HG03025 (cell line): ENCODE data around the gene RASAL2.
A peak's percentile ranks its signal among the peaks of the same experiment; 100 is the strongest.
"Not testable (repeated sequence)": the region's sequence is repeated elsewhere in the genome, so short reads cannot be mapped to it uniquely, and the experiment has no call there.

Experiments used
- ATAC-seq: cut with Tn5 transposase; IDR thresholded peaks from one replicate; pipeline ENCODE4 v1.9.1; 2021; ENCODE audit warnings: mild to moderate bottlenecking, moderate library complexity; ENCODE audit not compliant: unreplicated experiment, low FRiP score

The RASAL2 gene

GRCh38 chr1:178066908-178067614 is 26.8 kb upstream of the RASAL2 start:
- peak; percentile 100 for ATAC-seq

DNA sequence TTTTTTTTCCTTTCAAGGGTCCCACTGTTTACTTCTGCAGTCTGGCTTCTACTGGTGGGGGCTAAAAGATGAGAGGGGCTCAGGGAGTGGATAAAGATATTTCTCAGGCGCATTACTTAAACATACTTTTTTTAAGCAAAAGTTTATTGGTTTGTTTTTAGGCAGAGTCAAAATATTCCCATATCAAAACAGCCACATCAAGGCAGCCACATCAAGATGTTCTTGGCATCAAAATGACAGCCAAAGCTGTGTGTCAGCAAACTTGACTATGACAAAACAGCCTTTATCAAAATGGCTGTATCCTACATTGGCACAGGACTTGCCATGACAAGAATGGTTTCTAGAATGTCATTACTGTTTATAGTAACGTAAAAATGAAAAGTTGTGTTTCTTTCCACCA is 22.1 kb upstream of the RASAL2 start:
- no peak for ATAC-seq

DNA sequence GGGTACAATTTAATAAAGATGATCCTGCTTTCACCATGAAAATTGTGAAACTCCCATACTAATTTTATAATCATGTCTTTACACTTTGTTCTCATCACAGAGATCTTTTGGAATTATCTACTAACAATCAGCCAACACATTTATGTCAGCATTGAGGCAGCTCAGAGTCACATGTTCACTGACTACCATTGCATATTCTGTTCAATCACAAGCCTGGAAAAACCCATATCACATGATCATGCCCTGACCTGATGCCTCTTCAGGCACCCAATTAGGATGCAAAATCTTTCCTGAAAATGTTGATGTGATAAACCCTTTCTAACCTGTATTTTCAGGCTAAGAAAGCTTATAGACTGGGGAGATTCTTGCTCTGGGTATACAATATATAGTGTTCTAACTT is 21.6 kb upstream of the RASAL2 start:
- no peak for ATAC-seq

DNA sequence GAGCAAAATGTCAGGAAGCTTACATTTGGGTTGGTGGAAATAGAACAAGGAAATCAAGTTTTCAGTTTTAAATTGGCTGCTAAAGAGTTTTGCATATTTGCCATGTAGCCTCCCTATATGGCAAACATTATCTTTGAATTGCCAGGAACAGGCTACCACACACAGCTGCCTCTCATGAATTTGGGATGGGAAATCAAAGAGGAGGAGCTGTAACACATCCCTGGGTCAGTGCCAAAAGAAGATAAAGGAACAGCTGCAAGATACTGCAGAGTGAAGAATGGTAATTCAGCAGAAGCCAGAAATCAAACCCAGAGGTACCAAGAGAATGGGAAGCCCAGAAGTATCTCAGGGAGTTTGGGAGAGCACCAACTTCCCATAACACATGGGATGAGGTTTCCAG is 18.6 kb upstream of the RASAL2 start:
- ATAC-seq = no peak

DNA sequence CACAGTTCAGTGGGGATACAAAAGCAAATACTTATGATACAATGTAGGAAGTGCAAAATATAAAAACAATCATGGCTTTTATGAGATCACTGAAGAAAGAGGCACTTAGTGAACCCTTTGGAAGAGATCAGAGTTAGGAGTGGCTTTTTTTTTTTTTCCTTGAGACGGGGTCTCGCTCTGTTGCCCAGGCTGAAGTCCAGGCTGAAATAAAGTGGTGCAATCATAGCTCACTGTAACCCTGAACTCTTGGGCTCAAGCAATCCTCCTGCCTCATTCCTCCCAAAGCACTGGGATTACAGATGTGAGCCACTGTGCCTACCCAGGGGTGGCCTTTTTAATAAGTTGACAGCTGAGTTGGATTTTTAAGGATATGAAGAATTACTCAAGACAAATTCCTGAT is 17.3 kb upstream of the RASAL2 start:
- no peak for ATAC-seq

- no peak for ATAC-seq
These were observed 16.0 kb upstream of the RASAL2 start for GRCh38 chr1:178077917-178078316.

GRCh38 chr1:178086294-178086693 is 7.6 kb upstream of the RASAL2 start:
- no peak for ATAC-seq

- no peak for ATAC-seq
These were observed 7.1 kb upstream of the RASAL2 start for GRCh38 chr1:178086766-178087165.

DNA sequence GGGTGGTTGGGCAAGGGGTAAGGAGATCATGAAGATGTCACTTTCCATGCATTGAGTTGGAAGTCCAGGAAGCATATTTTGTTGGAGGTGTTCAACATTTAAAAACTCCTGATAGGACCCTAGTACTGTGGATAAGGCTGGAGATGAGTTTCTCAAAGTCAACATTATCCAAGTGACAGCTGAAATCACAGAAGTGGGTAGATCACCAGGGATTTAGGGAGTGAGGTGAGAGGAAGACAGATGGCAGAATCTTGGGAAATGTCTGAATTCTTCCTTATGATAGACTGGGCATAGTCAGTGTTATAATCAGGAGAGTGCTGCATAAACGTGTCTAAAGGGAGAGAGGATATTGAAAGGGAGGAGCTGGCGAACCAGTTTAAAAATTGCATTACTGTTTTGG is 5.3 kb upstream of the RASAL2 start:
- no peak for ATAC-seq

GRCh38 chr1:178091454-178091853 is 2.5 kb upstream of the RASAL2 start:
- ATAC-seq = not testable (repeated sequence)

GRCh38 chr1:178091986-178092745 is 1.7 kb upstream of the RASAL2 start:
- no peak for ATAC-seq

GRCh38 chr1:178092878-178093493 is 918 bp upstream of the RASAL2 start:
- no peak for ATAC-seq

GRCh38 chr1:178093494-178093950 is 382 bp upstream of the RASAL2 start:
- ATAC-seq = peak; percentile 91

GRCh38 chr1:178094739-178095645 is 1.1 kb downstream of the RASAL2 start:
- no peak for ATAC-seq

- ATAC-seq = no peak
These were observed 2.5 kb downstream of the RASAL2 start for GRCh38 chr1:178096421-178096820.

DNA sequence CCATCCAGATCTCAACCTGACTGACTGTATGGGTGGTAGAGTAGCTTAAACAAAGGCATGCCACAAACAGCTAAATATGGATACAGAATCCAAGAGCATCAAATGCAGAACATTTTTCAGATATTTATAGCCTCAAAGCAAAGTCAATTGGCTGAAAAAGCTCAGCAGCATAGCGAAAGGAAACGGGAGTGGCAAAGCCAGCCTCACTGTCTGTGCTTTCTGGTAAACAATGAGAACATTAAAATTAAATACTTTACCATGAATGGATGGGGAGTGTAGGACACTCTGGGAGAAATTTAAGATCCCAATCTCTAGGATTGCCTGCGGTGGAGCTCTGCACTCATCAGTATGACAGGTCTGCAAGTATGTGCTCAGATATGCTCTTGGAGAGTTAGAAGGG is 4.4 kb downstream of the RASAL2 start:
- ATAC-seq = no peak

DNA sequence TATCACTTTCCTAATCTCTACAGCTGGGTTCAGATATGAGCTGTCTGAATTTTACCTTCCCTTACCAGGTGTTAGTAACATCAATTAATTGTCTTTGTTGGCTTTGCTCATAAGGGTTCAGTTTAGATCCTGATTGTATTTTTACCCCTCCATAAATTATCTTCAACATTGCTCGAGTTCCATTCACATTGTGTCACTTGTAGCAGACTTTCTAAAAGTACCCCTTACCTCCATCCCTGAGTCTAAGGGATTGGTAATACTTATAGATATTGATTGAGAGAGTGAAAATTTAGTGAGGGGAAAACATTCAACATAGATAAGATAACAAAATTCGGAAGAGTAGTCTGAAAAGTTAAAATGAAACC is 7.3 kb downstream of the RASAL2 start:
- no peak for ATAC-seq

DNA sequence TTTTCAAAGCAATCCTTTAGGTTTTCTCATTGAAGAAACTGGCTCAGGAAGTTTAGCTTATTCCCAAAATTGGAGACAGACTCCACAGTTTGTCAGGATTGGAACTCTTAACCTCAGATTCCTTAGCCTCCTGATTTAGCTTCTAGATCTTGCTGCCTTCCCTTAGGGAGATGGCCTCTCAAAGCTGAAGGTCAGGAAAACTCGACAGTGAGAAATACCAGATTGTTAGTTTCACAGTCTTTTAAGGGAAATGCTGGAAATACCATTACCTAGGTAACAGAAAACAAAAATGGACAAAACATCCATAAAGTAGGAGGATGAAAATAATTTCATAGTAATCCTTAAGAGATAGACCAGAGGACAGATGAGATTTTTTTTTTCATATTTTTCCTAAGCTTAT is 7.8 kb downstream of the RASAL2 start:
- ATAC-seq = no peak

GRCh38 chr1:178102218-178102617 is 8.3 kb downstream of the RASAL2 start:
- no peak for ATAC-seq

- no peak for ATAC-seq
These were observed 13.9 kb downstream of the RASAL2 start for GRCh38 chr1:178107823-178108222.
